SK-N-SH (cell line): Measurements from ENCODE around the gene DCDC1. TPM values are rescaled to one million over a fixed set of nuclear protein-coding genes. Genes with fewer than 3 reads are reported as not detected.

Experiments
- CTCF ChIA-PET: fragments of 300-600, 350-600 bp; formaldehyde crosslinking; extraction: SDS; loops from one replicate; lab custom pipeline; 2021; lab: Yijun Ruan, JAX
- POLR2A ChIA-PET: fragments of 350-600 bp; sonication (Branson Sonifier 250); formaldehyde crosslinking; extraction: SDS; loops from one replicate; lab custom pipeline; 2020; ENCODE audit warnings: antibody characterized with exemption, inconsistent platforms; lab: Yijun Ruan, JAX
- DNase-seq: peaks from one replicate; pipeline ENCODE4 v3.0.0; 2012
- H2AFZ ChIP-seq: fragments of 200-600 bp; sonication (generic); 2 replicates; pipeline ENCODE4 v1.8.1; 2016; ENCODE audit warnings: antibody characterized with exemption, mild to moderate bottlenecking, low read depth
- H3F3A ChIP-seq: fragments of 200-600 bp; sonication (generic); replicated peaks from 2 replicates; pipeline ENCODE3; 2016; ENCODE audit warnings: antibody characterized with exemption, mild to moderate bottlenecking; ENCODE audit not compliant: insufficient read depth
- H3K27ac ChIP-seq, 2 experiments: fragments of 200-500 bp in 1 of 2; fragments of 200-600 bp in 1 of 2; sonication (Bioruptor generic) in 1 of 2; sonication (generic), shearing (Covaris generic) in 1 of 2; 2 replicates each; pipeline versions ENCODE4 v1.5.1 to v1.6.1; 2014 to 2016; ENCODE audit warnings: low read depth in 2 of 2, inconsistent platforms in 1 of 2, low read length in 1 of 2, mild to moderate bottlenecking in 1 of 2, mixed read lengths in 1 of 2
- H3K27me3 ChIP-seq: fragments of 200-600 bp; sonication (generic), shearing (Covaris generic); 2 replicates; pipeline ENCODE4 v1.6.1; 2016; ENCODE audit warnings: mixed run types; ENCODE audit not compliant: insufficient read depth
- H3K36me3 ChIP-seq, 2 experiments: fragments of 200-500 bp in 1 of 2; fragments of 200-600 bp in 1 of 2; sonication (Bioruptor generic) in 1 of 2; sonication (generic) in 1 of 2; replicated peaks in 1 of 2; 2 replicates each; pipeline versions ENCODE3 to v1.5.1; 2014 to 2016; ENCODE audit warnings: low read length in 1 of 2, mild to moderate bottlenecking in 1 of 2; ENCODE audit not compliant: insufficient read depth in 2 of 2, control insufficient read depth in 1 of 2
- H3K4me1 ChIP-seq, 2 experiments: fragments of 200-500 bp in 1 of 2; fragments of 200-600 bp in 1 of 2; sonication (Bioruptor generic) in 1 of 2; sonication (generic), shearing (Covaris generic) in 1 of 2; 2 replicates each; pipeline versions ENCODE4 v1.5.1 to v1.6.1; 2014 to 2016; ENCODE audit warnings: low read depth in 1 of 2, low read length in 1 of 2, mixed run types in 1 of 2; ENCODE audit not compliant: insufficient read depth in 2 of 2, control insufficient read depth in 1 of 2
- H3K4me2 ChIP-seq: fragments of 200-600 bp; sonication (generic), shearing (Covaris generic); 2 replicates; pipeline ENCODE4 v1.6.1; 2017; ENCODE audit warnings: mixed run types
- H3K4me3 ChIP-seq, 2 experiments: fragments of 200-500 bp in 1 of 2; fragments of 200-600 bp in 1 of 2; sonication (Bioruptor generic) in 1 of 2; sonication (generic), shearing (Covaris generic) in 1 of 2; 2 replicates each; pipeline versions ENCODE4 v1.5.1 to v1.8.1; 2014 to 2016; ENCODE audit warnings: low read depth in 2 of 2, inconsistent platforms in 1 of 2, low read length in 1 of 2, mild to moderate bottlenecking in 1 of 2, mixed read lengths in 1 of 2, moderate library complexity in 1 of 2
- H3K79me2 ChIP-seq: fragments of 200-600 bp; sonication (generic); 2 replicates; pipeline ENCODE4 v1.8.1; 2017; ENCODE audit warnings: mild to moderate bottlenecking; ENCODE audit not compliant: insufficient read depth
- H3K9ac ChIP-seq: fragments of 200-600 bp; sonication (generic); 2 replicates; pipeline ENCODE4 v1.6.1; 2017; ENCODE audit warnings: mixed run types
- H3K9me2 ChIP-seq: fragments of 200-600 bp; sonication (generic); 2 replicates; pipeline ENCODE4 v1.6.1; 2017; ENCODE audit warnings: mixed run types
- H3K9me3 ChIP-seq: fragments of 200-600 bp; sonication (generic); 2 replicates; pipeline ENCODE4 v1.6.1; 2017; ENCODE audit warnings: mixed run types, mild to moderate bottlenecking, moderate library complexity
- H4K20me1 ChIP-seq: fragments of 200-600 bp; sonication (generic); 2 replicates; pipeline ENCODE4 v1.6.1; 2017; ENCODE audit warnings: mild to moderate bottlenecking, mixed run types; ENCODE audit not compliant: insufficient read depth
- CHD2 ChIP-seq: fragments of 150-350 bp; IDR thresholded peaks from 2 replicates; pipeline ENCODE4 v1.6.1; 2018; ENCODE audit warnings: low read length; ENCODE audit not compliant: partially characterized antibody
- ELF1 ChIP-seq: IDR thresholded peaks from 2 replicates; pipeline ENCODE4 v1.4.0; 2012
- FOSL2 ChIP-seq: IDR thresholded peaks from 2 replicates; pipeline ENCODE4 v1.4.0; 2012; ENCODE audit warnings: low read depth, mild to moderate bottlenecking, moderate library complexity, borderline replicate concordance
- NFIC ChIP-seq: IDR thresholded peaks from 2 replicates; pipeline ENCODE4 v1.4.0; 2012; ENCODE audit warnings: borderline replicate concordance
- NRF1 ChIP-seq: IDR thresholded peaks from 2 replicates; pipeline ENCODE4 v1.6.1; 2012; ENCODE audit warnings: low read depth, mild to moderate bottlenecking, low read length
- POLR2AphosphoS5 ChIP-seq: IDR thresholded peaks from 2 replicates; pipeline ENCODE4 v1.6.1; 2012; ENCODE audit warnings: low read depth, low read length
- RAD21 ChIP-seq: IDR thresholded peaks from 2 replicates; pipeline ENCODE4 v1.6.1; 2012; ENCODE audit warnings: mild to moderate bottlenecking, low read length
- RCOR1 ChIP-seq: fragments of 150-350 bp; IDR thresholded peaks from 2 replicates; pipeline ENCODE4 v1.6.1; 2017; ENCODE audit warnings: antibody characterized with exemption, low read length
- RFX5 ChIP-seq: IDR thresholded peaks from 2 replicates; pipeline ENCODE4 v1.6.1; 2012; ENCODE audit warnings: mild to moderate bottlenecking, improper control_type of control experiment, low read length
- RXRA ChIP-seq: IDR thresholded peaks from 2 replicates; pipeline ENCODE4 v1.4.0; 2012; ENCODE audit warnings: low read depth, mild to moderate bottlenecking, borderline replicate concordance
- SMC3 ChIP-seq: IDR thresholded peaks from 2 replicates; pipeline ENCODE4 v1.6.1; 2012; ENCODE audit warnings: low read depth, low read length, improper control_type of control experiment
- TCF12 ChIP-seq: IDR thresholded peaks from 2 replicates; pipeline ENCODE4 v1.4.0; 2012
- WGBS: methylation state at CpG from one replicate; pipeline ENCODE4 v1.1.6; 2017; ENCODE audit warnings: low lambda C conversion rate; 5-methylcytosine and 5-hydroxymethylcytosine counted together
- polyA plus RNA-seq, 3 experiments: library from polyadenylated mRNA; depleted of rRNA; stranded (reverse); fragments of >200 nt; gene quantifications; 2 replicates each; pipeline ENCODE4 v1.2.3, GENCODE V29; 2012
- TF ChIP-seq, protein P1 (sequence below): IDR thresholded peaks from 2 replicates; pipeline ENCODE4 v1.6.1; 2012; ENCODE audit warnings: mild to moderate bottlenecking, low read depth, low read length, moderate library complexity
- TF ChIP-seq, protein P2 (sequence below): fragments of 150-350 bp; IDR thresholded peaks from 2 replicates; pipeline ENCODE4 v1.6.1; 2017; ENCODE audit warnings: antibody characterized with exemption, low read length, low read depth, borderline replicate concordance
- TF ChIP-seq, protein P3 (sequence below): IDR thresholded peaks from 2 replicates; pipeline ENCODE4 v1.4.0; 2012; ENCODE audit warnings: low read depth, borderline replicate concordance
- TF ChIP-seq, protein P4 (sequence below): fragments of 200-600 bp; sonication (generic); IDR thresholded peaks from 2 replicates; pipeline ENCODE4 v1.6.1; 2017; ENCODE audit warnings: antibody characterized with exemption, mild to moderate bottlenecking, moderate library complexity

DCDC1 gene
- polyA plus RNA-seq, 1 of the 3 experiments (the other 2 are of a cell fraction): 0.12 TPM

DNA sequence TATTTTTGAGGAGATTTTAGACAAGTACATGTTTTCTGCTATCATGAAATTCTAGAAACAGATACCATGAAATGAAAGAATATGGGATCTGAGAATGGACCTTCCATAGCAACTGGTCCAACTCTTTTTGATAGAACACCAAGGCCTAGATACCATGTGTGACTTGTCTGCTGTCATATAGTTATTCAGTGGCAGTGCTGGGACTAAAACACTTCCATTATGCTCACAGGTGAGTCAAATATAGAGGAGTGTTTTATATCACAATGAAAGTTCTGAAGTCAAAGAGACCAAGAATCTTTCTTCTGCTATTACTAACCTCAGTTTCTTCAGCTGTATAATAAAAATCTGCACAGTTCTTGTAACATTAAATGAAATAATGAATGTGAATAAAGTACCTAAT, 276.9 kb downstream of the DCDC1 start:
- POLR2A ChIA-PET: no interaction called here
- H3K79me2 ChIP-seq: no peaks in the 10 kb centered on the region
- no peaks in the 10 kb centered on the region for H3K9me2 ChIP-seq
- no peak overlapping the region for H3K4me2 ChIP-seq
- no peak overlapping the region for H2AFZ ChIP-seq
- no peaks in the 10 kb centered on the region for H3K4me1 ChIP-seq
- no peak overlapping the region for H3K27ac ChIP-seq
- no peaks in the 10 kb centered on the region for H4K20me1 ChIP-seq
- DNase-seq: no peak
- TF ChIP-seq RFX5: no peak
- TF ChIP-seq NFIC: no peak
- no peak for TF ChIP-seq RAD21
- H3K9ac ChIP-seq: no peak overlapping the region
- H3F3A ChIP-seq: no peaks in the 10 kb centered on the region
- CTCF ChIA-PET: interaction anchor here (1.1 kb wide), 1 partner anchor 14 kb away, joined by 4 read pairs; no protein-coding TSS in a partner anchor
- H3K4me3 ChIP-seq: no peak overlapping the region
- no peaks in the 10 kb centered on the region for H3K27me3 ChIP-seq
- H3K9me3 ChIP-seq: peaks cover 6% of the 10 kb centered on the region
- no peaks in the 10 kb centered on the region for H3K36me3 ChIP-seq

DNA sequence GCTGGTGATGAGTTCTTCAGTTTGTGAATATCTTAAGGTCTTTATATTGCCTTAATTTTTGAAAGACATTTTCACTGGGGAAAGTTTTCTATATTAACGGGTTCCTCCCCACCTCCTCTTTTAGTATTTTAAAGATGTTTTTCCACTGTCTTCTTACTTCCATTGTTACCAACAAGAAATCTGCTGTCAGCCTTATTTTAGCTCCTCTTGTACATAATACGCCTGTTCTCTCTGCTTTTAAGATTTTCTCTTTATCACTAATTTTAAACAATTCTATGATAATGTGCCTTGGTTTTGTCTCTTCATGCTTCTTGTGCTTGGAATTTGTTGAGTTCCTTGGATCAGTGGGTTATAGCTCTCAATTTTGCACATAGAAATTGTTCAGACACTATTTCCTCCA, 280.4 kb downstream of the DCDC1 start:
- CTCF ChIA-PET: interaction anchor here (1.6 kb wide), 1 partner anchor 17 kb away, joined by 3 read pairs; no protein-coding TSS in a partner anchor
- POLR2A ChIA-PET: no interaction called here
- no peak overlapping the region for H2AFZ ChIP-seq
- H3K9me2 ChIP-seq: no peaks in the 10 kb centered on the region
- no peaks in the 10 kb centered on the region for H3K4me1 ChIP-seq
- H3F3A ChIP-seq: no peaks in the 10 kb centered on the region
- H3K79me2 ChIP-seq: no peaks in the 10 kb centered on the region
- TF ChIP-seq NRF1 (no peak), SMC3 (no peak), TCF12 (no peak), FOSL2 (no peak), ELF1 (no peak), NFIC (no peak), RXRA (no peak), RFX5 (no peak), RCOR1 (no peak), POLR2AphosphoS5 (no peak), RAD21 (no peak), CHD2 (no peak)
- TF ChIP-seq, protein P1, sequence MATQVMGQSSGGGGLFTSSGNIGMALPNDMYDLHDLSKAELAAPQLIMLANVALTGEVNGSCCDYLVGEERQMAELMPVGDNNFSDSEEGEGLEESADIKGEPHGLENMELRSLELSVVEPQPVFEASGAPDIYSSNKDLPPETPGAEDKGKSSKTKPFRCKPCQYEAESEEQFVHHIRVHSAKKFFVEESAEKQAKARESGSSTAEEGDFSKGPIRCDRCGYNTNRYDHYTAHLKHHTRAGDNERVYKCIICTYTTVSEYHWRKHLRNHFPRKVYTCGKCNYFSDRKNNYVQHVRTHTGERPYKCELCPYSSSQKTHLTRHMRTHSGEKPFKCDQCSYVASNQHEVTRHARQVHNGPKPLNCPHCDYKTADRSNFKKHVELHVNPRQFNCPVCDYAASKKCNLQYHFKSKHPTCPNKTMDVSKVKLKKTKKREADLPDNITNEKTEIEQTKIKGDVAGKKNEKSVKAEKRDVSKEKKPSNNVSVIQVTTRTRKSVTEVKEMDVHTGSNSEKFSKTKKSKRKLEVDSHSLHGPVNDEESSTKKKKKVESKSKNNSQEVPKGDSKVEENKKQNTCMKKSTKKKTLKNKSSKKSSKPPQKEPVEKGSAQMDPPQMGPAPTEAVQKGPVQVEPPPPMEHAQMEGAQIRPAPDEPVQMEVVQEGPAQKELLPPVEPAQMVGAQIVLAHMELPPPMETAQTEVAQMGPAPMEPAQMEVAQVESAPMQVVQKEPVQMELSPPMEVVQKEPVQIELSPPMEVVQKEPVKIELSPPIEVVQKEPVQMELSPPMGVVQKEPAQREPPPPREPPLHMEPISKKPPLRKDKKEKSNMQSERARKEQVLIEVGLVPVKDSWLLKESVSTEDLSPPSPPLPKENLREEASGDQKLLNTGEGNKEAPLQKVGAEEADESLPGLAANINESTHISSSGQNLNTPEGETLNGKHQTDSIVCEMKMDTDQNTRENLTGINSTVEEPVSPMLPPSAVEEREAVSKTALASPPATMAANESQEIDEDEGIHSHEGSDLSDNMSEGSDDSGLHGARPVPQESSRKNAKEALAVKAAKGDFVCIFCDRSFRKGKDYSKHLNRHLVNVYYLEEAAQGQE: no peak
- TF ChIP-seq, protein P2, sequence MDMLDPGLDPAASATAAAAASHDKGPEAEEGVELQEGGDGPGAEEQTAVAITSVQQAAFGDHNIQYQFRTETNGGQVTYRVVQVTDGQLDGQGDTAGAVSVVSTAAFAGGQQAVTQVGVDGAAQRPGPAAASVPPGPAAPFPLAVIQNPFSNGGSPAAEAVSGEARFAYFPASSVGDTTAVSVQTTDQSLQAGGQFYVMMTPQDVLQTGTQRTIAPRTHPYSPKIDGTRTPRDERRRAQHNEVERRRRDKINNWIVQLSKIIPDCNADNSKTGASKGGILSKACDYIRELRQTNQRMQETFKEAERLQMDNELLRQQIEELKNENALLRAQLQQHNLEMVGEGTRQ: no peak
- TF ChIP-seq, protein P3, sequence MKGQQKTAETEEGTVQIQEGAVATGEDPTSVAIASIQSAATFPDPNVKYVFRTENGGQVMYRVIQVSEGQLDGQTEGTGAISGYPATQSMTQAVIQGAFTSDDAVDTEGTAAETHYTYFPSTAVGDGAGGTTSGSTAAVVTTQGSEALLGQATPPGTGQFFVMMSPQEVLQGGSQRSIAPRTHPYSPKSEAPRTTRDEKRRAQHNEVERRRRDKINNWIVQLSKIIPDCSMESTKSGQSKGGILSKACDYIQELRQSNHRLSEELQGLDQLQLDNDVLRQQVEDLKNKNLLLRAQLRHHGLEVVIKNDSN: no peak
- TF ChIP-seq, protein P4, sequence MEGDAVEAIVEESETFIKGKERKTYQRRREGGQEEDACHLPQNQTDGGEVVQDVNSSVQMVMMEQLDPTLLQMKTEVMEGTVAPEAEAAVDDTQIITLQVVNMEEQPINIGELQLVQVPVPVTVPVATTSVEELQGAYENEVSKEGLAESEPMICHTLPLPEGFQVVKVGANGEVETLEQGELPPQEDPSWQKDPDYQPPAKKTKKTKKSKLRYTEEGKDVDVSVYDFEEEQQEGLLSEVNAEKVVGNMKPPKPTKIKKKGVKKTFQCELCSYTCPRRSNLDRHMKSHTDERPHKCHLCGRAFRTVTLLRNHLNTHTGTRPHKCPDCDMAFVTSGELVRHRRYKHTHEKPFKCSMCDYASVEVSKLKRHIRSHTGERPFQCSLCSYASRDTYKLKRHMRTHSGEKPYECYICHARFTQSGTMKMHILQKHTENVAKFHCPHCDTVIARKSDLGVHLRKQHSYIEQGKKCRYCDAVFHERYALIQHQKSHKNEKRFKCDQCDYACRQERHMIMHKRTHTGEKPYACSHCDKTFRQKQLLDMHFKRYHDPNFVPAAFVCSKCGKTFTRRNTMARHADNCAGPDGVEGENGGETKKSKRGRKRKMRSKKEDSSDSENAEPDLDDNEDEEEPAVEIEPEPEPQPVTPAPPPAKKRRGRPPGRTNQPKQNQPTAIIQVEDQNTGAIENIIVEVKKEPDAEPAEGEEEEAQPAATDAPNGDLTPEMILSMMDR: no peak
- TF ChIP-seq, all 33 proteins: peak for 0
- Histone ChIP-seq H3K36me3 (no peaks in the 10 kb centered on the region), H3K4me2 (no peak overlapping the region), H3K9me3 (peaks cover 6% of the 10 kb centered on the region), H4K20me1 (no peaks in the 10 kb centered on the region), H3K4me3 (no peak overlapping the region), H3K27ac (no peak overlapping the region), H3K9ac (no peak overlapping the region), H3K27me3 (no peaks in the 10 kb centered on the region)
- WGBS: 25% methylated on average over 2 of the region's 2 CpGs
- DNase-seq: no peak
